HepG2 (cell line): ENCODE measurements around the gene CTSZ. TPM values are rescaled to one million over a fixed set of nuclear protein-coding genes. Genes with fewer than 3 reads are reported as not detected.

ENCODE experiments used
- ATAD3A ChIP-seq: sonication (generic); formaldehyde crosslinking; IDR thresholded peaks from 2 replicates; pipeline ENCODE4 v1.4.0; 2020; ENCODE audit warnings: missing genetic modification reagents
- ELF1 ChIP-seq: sonication (generic); formaldehyde crosslinking; IDR thresholded peaks from 2 replicates; pipeline ENCODE4 v1.4.0; 2020; ENCODE audit warnings: missing genetic modification reagents
- GFI1 ChIP-seq: sonication (generic); formaldehyde crosslinking; IDR thresholded peaks from 2 replicates; pipeline ENCODE4 v1.5.0; 2020; ENCODE audit warnings: missing genetic modification reagents, mild to moderate bottlenecking, borderline replicate concordance
- HES4 ChIP-seq: sonication (generic); formaldehyde crosslinking; IDR thresholded peaks from 2 replicates; pipeline ENCODE4 v1.9.0; 2021; ENCODE audit warnings: mild to moderate bottlenecking, missing genetic modification reagents, borderline replicate concordance
- HIVEP1 ChIP-seq: sonication (generic); formaldehyde crosslinking; IDR thresholded peaks from 2 replicates; pipeline ENCODE4 v1.4.0; 2020; ENCODE audit warnings: mild to moderate bottlenecking, missing genetic modification reagents
- HOXD1 ChIP-seq: sonication (generic); formaldehyde crosslinking; IDR thresholded peaks from 2 replicates; pipeline ENCODE4 v1.5.0; 2020; ENCODE audit warnings: missing genetic modification reagents
- MIER3 ChIP-seq: IDR thresholded peaks from 2 replicates; pipeline ENCODE4 v1.6.1; 2016; ENCODE audit warnings: missing compliant biosample characterization, borderline replicate concordance
- SATB2 ChIP-seq: sonication (generic); formaldehyde crosslinking; IDR thresholded peaks from 2 replicates; pipeline ENCODE4 v1.5.0; 2020; ENCODE audit warnings: missing genetic modification reagents
- STAG1 ChIP-seq: sonication (generic); formaldehyde crosslinking; IDR thresholded peaks from 2 replicates; pipeline ENCODE4 v1.4.0; 2020; ENCODE audit warnings: missing genetic modification reagents
- TCF7 ChIP-seq: sonication (generic); IDR thresholded peaks from 2 replicates; pipeline ENCODE4 v1.6.1; 2016; ENCODE audit warnings: antibody characterized with exemption, low read depth
- TGIF2 ChIP-seq: IDR thresholded peaks from 2 replicates; pipeline ENCODE4 v1.6.1; 2016; ENCODE audit warnings: control low read depth, missing compliant biosample characterization
- ZNF530 ChIP-seq: sonication (generic); formaldehyde crosslinking; IDR thresholded peaks from 2 replicates; pipeline ENCODE4 v1.5.0; 2020; ENCODE audit warnings: low read depth, mild to moderate bottlenecking, missing genetic modification reagents
- ZNF556 ChIP-seq: sonication (generic); formaldehyde crosslinking; IDR thresholded peaks from 2 replicates; pipeline ENCODE4 v1.4.0; 2020; ENCODE audit warnings: mild to moderate bottlenecking, missing genetic modification reagents, borderline replicate concordance
- ZNF7 ChIP-seq: IDR thresholded peaks from 2 replicates; pipeline ENCODE4 v1.6.1; 2016; ENCODE audit warnings: missing biosample characterization, missing genetic modification reagents
- ZNF891 ChIP-seq: sonication (generic); formaldehyde crosslinking; IDR thresholded peaks from 2 replicates; pipeline ENCODE4 v1.5.0; 2020; ENCODE audit warnings: mild to moderate bottlenecking, missing genetic modification reagents
- ZSCAN21 ChIP-seq: sonication (generic); formaldehyde crosslinking; IDR thresholded peaks from 2 replicates; pipeline ENCODE4 v1.8.0; 2022; ENCODE audit warnings: mild to moderate bottlenecking, missing genetic modification reagents, moderate library complexity, borderline replicate concordance
- ZSCAN31 ChIP-seq: sonication (generic); formaldehyde crosslinking; IDR thresholded peaks from 2 replicates; pipeline ENCODE4 v1.5.0; 2020; ENCODE audit warnings: low read depth, mild to moderate bottlenecking, missing genetic modification reagents
- polyA plus RNA-seq, 8 experiments: library from polyadenylated mRNA; depleted of rRNA in 3 of 8; stranded (reverse) in 7 of 8; unstranded in 1 of 8; fragments of >200 nt; fragmentation: Illumina TruSeq in 4 of 8; extraction: Trizol in 4 of 8; gene quantifications; 2 replicates each; pipeline versions ENCODE4 v1.2.1 to v1.2.3, GENCODE V29; 2011 to 2016; ENCODE audit warnings: low read depth in 4 of 8, missing spikeins in 1 of 8, mixed read lengths in 1 of 8; ENCODE audit not compliant: insufficient read depth in 1 of 8
- total RNA-seq, 5 experiments: library from RNA; depleted of rRNA; stranded (reverse); fragments of >200 nt; fragmentation: Illumina TruSeq; extraction: Trizol; gene quantifications; 2 replicates each; pipeline ENCODE4 v1.2.3, GENCODE V29; 2016; ENCODE audit warnings: low read depth in 1 of 5
- TF ChIP-seq, protein P1 (sequence below): IDR thresholded peaks from 2 replicates; pipeline ENCODE4 v1.6.1; 2016; ENCODE audit warnings: control low read depth
- TF ChIP-seq, protein P2 (sequence below): sonication (generic); formaldehyde crosslinking; IDR thresholded peaks from 2 replicates; pipeline ENCODE4 v1.5.1; 2020; ENCODE audit warnings: missing genetic modification reagents, mild to moderate bottlenecking, borderline replicate concordance
- TF ChIP-seq, protein P3 (sequence below): sonication (generic); formaldehyde crosslinking; conservative IDR thresholded peaks from 2 replicates; pipeline ENCODE4 v1.8.0; 2022; ENCODE audit warnings: missing genetic modification reagents
- TF ChIP-seq, protein P4 (sequence below): sonication (generic); formaldehyde crosslinking; IDR thresholded peaks from 2 replicates; pipeline ENCODE4 v1.5.0; 2020; ENCODE audit warnings: mild to moderate bottlenecking, missing genetic modification reagents
- TF ChIP-seq, protein P5 (sequence below): sonication (generic); formaldehyde crosslinking; IDR thresholded peaks from 2 replicates; pipeline ENCODE4 v1.5.0; 2020; ENCODE audit warnings: missing genetic modification reagents, mild to moderate bottlenecking, borderline replicate concordance

The CTSZ gene
- total and polyA plus RNA-seq, 2 of the 13 experiments (the other 11 are each of a cell fraction or from before 2014, with no cell fraction given), result 0.33 TPM; not detected in 1

DNA sequence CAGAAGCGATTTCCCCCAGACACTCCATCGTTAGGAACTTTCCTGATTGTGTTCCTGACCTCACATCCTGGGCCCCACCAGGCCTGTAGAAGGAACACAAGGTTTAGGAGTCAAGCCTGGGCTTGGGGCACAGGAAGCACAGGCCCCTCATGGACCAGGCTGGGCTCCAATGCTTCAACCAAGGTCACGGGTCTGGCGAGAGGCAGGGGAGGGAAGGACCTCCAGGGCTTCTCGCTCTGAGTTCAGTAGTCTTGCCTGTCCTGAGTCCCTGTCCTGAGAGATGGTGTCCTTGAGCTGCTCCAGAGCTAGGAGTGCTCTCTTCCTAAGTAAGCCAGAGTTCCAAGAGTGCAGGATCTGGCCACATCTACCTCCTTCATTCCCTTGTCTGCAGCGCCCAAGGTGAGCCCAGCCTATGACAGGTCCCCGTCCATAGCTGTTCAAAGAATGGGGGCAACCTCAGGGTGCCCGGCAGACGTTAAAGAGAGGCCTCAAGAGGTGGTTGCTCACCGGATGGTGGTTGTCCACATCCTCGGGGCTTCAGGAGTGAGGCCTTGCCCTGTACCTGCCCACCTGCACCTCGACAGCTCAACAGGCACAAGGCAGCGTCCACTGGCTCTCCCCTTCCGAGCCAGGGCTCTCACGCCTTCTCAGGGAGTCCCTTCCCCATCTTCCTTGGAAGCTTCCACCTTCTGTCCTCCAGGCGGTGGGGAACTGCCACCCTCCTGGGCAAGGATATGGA lies 10.6 kb upstream of the CTSZ start (continued):
- TF ChIP-seq HOXD1 (CRISPR knock-in tag) (no peak), TGIF2 (CRISPR knock-in tag) (no peak), STAG1 (no peak), SATB2 (CRISPR knock-in tag) (no peak), ELF1 (no peak), HES4 (CRISPR knock-in tag) (no peak), MIER3 (CRISPR knock-in tag) (no peak), GFI1 (no peak), ZNF891 (CRISPR knock-in tag) (peak; percentile 69; the same call in 1 of the 2 replicates), ZNF556 (CRISPR knock-in tag) (no peak), ZNF7 (CRISPR knock-in tag) (no peak), HIVEP1 (CRISPR knock-in tag) (0 out of 2 replicates have a peak, but pooled peaks have one; percentile 32), ZSCAN31 (no peak), ZNF530 (CRISPR knock-in tag) (no peak), ZSCAN21 (no peak), TCF7 (no peak), ATAD3A (CRISPR knock-in tag) (no peak)
- TF ChIP-seq, protein P1, sequence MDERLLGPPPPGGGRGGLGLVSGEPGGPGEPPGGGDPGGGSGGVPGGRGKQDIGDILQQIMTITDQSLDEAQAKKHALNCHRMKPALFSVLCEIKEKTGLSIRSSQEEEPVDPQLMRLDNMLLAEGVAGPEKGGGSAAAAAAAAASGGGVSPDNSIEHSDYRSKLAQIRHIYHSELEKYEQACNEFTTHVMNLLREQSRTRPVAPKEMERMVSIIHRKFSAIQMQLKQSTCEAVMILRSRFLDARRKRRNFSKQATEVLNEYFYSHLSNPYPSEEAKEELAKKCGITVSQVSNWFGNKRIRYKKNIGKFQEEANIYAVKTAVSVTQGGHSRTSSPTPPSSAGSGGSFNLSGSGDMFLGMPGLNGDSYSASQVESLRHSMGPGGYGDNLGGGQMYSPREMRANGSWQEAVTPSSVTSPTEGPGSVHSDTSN (CRISPR knock-in tag), result no peak
- TF ChIP-seq, protein P2, sequence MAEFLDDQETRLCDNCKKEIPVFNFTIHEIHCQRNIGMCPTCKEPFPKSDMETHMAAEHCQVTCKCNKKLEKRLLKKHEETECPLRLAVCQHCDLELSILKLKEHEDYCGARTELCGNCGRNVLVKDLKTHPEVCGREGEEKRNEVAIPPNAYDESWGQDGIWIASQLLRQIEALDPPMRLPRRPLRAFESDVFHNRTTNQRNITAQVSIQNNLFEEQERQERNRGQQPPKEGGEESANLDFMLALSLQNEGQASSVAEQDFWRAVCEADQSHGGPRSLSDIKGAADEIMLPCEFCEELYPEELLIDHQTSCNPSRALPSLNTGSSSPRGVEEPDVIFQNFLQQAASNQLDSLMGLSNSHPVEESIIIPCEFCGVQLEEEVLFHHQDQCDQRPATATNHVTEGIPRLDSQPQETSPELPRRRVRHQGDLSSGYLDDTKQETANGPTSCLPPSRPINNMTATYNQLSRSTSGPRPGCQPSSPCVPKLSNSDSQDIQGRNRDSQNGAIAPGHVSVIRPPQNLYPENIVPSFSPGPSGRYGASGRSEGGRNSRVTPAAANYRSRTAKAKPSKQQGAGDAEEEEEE (CRISPR knock-in tag), result no peak
- TF ChIP-seq, protein P3, sequence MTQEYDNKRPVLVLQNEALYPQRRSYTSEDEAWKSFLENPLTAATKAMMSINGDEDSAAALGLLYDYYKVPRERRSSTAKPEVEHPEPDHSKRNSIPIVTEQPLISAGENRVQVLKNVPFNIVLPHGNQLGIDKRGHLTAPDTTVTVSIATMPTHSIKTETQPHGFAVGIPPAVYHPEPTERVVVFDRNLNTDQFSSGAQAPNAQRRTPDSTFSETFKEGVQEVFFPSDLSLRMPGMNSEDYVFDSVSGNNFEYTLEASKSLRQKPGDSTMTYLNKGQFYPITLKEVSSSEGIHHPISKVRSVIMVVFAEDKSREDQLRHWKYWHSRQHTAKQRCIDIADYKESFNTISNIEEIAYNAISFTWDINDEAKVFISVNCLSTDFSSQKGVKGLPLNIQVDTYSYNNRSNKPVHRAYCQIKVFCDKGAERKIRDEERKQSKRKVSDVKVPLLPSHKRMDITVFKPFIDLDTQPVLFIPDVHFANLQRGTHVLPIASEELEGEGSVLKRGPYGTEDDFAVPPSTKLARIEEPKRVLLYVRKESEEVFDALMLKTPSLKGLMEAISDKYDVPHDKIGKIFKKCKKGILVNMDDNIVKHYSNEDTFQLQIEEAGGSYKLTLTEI, result no peak
- TF ChIP-seq, protein P4, sequence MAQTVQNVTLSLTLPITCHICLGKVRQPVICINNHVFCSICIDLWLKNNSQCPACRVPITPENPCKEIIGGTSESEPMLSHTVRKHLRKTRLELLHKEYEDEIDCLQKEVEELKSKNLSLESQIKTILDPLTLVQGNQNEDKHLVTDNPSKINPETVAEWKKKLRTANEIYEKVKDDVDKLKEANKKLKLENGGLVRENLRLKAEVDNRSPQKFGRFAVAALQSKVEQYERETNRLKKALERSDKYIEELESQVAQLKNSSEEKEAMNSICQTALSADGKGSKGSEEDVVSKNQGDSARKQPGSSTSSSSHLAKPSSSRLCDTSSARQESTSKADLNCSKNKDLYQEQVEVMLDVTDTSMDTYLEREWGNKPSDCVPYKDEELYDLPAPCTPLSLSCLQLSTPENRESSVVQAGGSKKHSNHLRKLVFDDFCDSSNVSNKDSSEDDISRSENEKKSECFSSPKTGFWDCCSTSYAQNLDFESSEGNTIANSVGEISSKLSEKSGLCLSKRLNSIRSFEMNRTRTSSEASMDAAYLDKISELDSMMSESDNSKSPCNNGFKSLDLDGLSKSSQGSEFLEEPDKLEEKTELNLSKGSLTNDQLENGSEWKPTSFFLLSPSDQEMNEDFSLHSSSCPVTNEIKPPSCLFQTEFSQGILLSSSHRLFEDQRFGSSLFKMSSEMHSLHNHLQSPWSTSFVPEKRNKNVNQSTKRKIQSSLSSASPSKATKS (CRISPR knock-in tag), result no peak
- TF ChIP-seq, protein P5, sequence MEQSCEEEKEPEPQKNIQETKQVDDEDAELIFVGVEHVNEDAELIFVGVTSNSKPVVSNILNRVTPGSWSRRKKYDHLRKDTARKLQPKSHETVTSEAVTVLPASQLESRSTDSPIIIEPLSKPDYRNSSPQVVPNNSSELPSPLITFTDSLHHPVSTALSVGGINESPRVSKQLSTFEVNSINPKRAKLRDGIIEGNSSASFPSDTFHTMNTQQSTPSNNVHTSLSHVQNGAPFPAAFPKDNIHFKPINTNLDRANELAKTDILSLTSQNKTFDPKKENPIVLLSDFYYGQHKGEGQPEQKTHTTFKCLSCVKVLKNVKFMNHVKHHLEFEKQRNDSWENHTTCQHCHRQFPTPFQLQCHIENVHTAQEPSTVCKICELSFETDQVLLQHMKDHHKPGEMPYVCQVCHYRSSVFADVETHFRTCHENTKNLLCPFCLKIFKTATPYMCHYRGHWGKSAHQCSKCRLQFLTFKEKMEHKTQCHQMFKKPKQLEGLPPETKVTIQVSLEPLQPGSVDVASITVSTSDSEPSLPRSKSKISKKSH (CRISPR knock-in tag), result 0 out of 2 replicates have a peak, but pooled peaks have one; percentile 77
